Neural cell (in vitro differentiated cells): Measurements from ENCODE around the gene LRRC30. TPM values are rescaled to one million over a fixed set of nuclear protein-coding genes. Genes with fewer than 3 reads are reported as not detected.

ENCODE experiments used
- H2AFZ ChIP-seq: fragments of 200-600, 300-800 bp; sonication (generic), shearing (Covaris generic); 2 replicates; pipeline ENCODE4 v1.6.0; 2014; ENCODE audit warnings: low read depth, mild to moderate bottlenecking, antibody characterized with exemption, low read length, moderate library complexity
- H3F3A ChIP-seq: fragments of 200-600 bp; shearing (Covaris generic); 2 replicates; pipeline ENCODE4 v1.6.1; 2016; ENCODE audit warnings: mild to moderate bottlenecking, moderate library complexity, mixed read lengths, antibody characterized with exemption, low read length; ENCODE audit not compliant: insufficient read depth, poor library complexity, severe bottlenecking
- H3K27ac ChIP-seq: fragments of 200-600, 300-800 bp; sonication (generic), shearing (Covaris generic); 2 replicates; pipeline ENCODE4 v1.5.1; 2014; ENCODE audit warnings: mild to moderate bottlenecking, low read length, moderate library complexity
- H3K27me3 ChIP-seq: fragments of 300-800, 200-600 bp; sonication (generic), shearing (Covaris generic); 2 replicates; pipeline ENCODE4 v1.6.0; 2014; ENCODE audit warnings: mild to moderate bottlenecking, low read depth, low read length, moderate library complexity; ENCODE audit not compliant: insufficient read depth
- H3K36me3 ChIP-seq: fragments of 300-800, 200-600 bp; sonication (generic), shearing (Covaris generic); 2 replicates; pipeline ENCODE4 v1.5.1; 2014; ENCODE audit warnings: mild to moderate bottlenecking, antibody characterized with exemption, low read length, moderate library complexity; ENCODE audit not compliant: insufficient read depth
- H3K4me2 ChIP-seq: fragments of 300-800, 200-600 bp; sonication (generic), shearing (Covaris generic); 2 replicates; pipeline ENCODE4 v1.6.0; 2014; ENCODE audit warnings: mild to moderate bottlenecking, low read length
- H3K4me3 ChIP-seq: fragments of 300-800, 200-600 bp; sonication (generic), shearing (Covaris generic); 2 replicates; pipeline ENCODE4 v1.5.1; 2014; ENCODE audit warnings: mild to moderate bottlenecking, low read length, moderate library complexity
- H3K79me2 ChIP-seq: fragments of 200-600 bp; shearing (Covaris generic); replicated peaks from 2 replicates; pipeline ENCODE4 v1.6.0; 2014; ENCODE audit warnings: mild to moderate bottlenecking, low read length, moderate library complexity; ENCODE audit not compliant: insufficient read depth
- H3K9ac ChIP-seq: fragments of 300-800, 200-600 bp; sonication (generic), shearing (Covaris generic); 2 replicates; pipeline ENCODE4 v1.6.1; 2016; ENCODE audit warnings: mild to moderate bottlenecking, low read length, mixed read lengths
- H3K9me2 ChIP-seq: fragments of 200-600 bp; shearing (Covaris generic); 2 replicates; pipeline ENCODE4 v1.6.1; 2016; ENCODE audit warnings: mild to moderate bottlenecking, low read length, mixed read lengths; ENCODE audit not compliant: insufficient read depth
- H3K9me3 ChIP-seq: fragments of 200-600, 300-800 bp; sonication (generic), shearing (Covaris generic); 2 replicates; pipeline ENCODE4 v1.6.1; 2016; ENCODE audit warnings: mild to moderate bottlenecking, mixed run types, low read length, moderate library complexity, mixed read lengths
- H4K20me1 ChIP-seq: fragments of 200-600 bp; shearing (Covaris generic); 2 replicates; pipeline ENCODE4 v1.6.1; 2016; ENCODE audit warnings: mild to moderate bottlenecking, mixed run types; ENCODE audit not compliant: insufficient read depth
- CTCF ChIP-seq: fragments of 450-650 bp; IDR thresholded peaks from 2 replicates; pipeline ENCODE4 v1.5.1; 2014; ENCODE audit warnings: antibody characterized with exemption, mild to moderate bottlenecking, moderate library complexity; ENCODE audit not compliant: poor library complexity, severe bottlenecking
- EP300 ChIP-seq: fragments of 450-650 bp; conservative IDR thresholded peaks from 2 replicates; pipeline ENCODE4 v1.6.1; 2014; ENCODE audit warnings: antibody characterized with exemption, mild to moderate bottlenecking, moderate library complexity; ENCODE audit not compliant: poor library complexity, severe bottlenecking
- EZH2 ChIP-seq: fragments of 200-600, 300-800 bp; shearing (Covaris generic), sonication (generic); IDR thresholded peaks from 2 replicates; pipeline ENCODE4 v1.6.1; 2014; ENCODE audit warnings: antibody characterized with exemption, low read length, borderline replicate concordance, mild to moderate bottlenecking; ENCODE audit not compliant: insufficient read depth, poor library complexity, severe bottlenecking
- MXI1 ChIP-seq: fragments of 450-650 bp; conservative IDR thresholded peaks from 2 replicates; pipeline ENCODE4 v1.6.1; 2014; ENCODE audit warnings: antibody characterized with exemption, mild to moderate bottlenecking; ENCODE audit not compliant: poor library complexity, severe bottlenecking
- POLR2AphosphoS5 ChIP-seq: IDR thresholded peaks from 2 replicates; pipeline ENCODE4 v1.6.1; 2012
- RAD21 ChIP-seq: fragments of 450-650 bp; conservative IDR thresholded peaks from 2 replicates; pipeline ENCODE4 v1.6.1; 2014; ENCODE audit warnings: antibody characterized with exemption, mild to moderate bottlenecking, moderate library complexity
- REST ChIP-seq: IDR thresholded peaks from 2 replicates; pipeline ENCODE4 v1.6.1; 2012; ENCODE audit warnings: borderline replicate concordance
- SMC3 ChIP-seq: fragments of 450-650 bp; conservative IDR thresholded peaks from 2 replicates; pipeline ENCODE4 v1.6.1; 2014; ENCODE audit warnings: antibody characterized with exemption, mild to moderate bottlenecking, moderate library complexity; ENCODE audit not compliant: poor library complexity
- TAF1 ChIP-seq: IDR thresholded peaks from 2 replicates; pipeline ENCODE4 v1.6.1; 2012; ENCODE audit warnings: low read depth
- polyA plus RNA-seq: library from polyadenylated mRNA; depleted of rRNA; stranded (reverse); fragments of >200 nt; gene quantifications from 2 replicates; pipeline ENCODE4 v1.2.3, GENCODE V29; 2014

LRRC30 gene
- polyA plus RNA-seq, 1 donor from 2014 or later, result not detected

GRCh38 chr18:7255054-7255453, 24.2 kb downstream of the LRRC30 start:
- no peak overlapping the region for H3K4me2 ChIP-seq
- H2AFZ ChIP-seq, result no peak overlapping the region
- no peaks in the 10 kb centered on the region for H3F3A ChIP-seq
- no peak overlapping the region for H3K9ac ChIP-seq
- H3K9me3 ChIP-seq, result no peaks in the 10 kb centered on the region
- H3K79me2 ChIP-seq, result no peaks in the 10 kb centered on the region
- no peaks in the 10 kb centered on the region for H4K20me1 ChIP-seq
- no peak overlapping the region for H3K27ac ChIP-seq
- H3K9me2 ChIP-seq, result no peaks in the 10 kb centered on the region
- H3K27me3 ChIP-seq, result no peaks in the 10 kb centered on the region
- no peak for TF ChIP-seq TAF1
- no peak for TF ChIP-seq EZH2
- H3K4me3 ChIP-seq, result no peak overlapping the region
- H3K36me3 ChIP-seq, result no peaks in the 10 kb centered on the region

- no peaks in the 10 kb centered on the region for H3K79me2 ChIP-seq
- no peak overlapping the region for H2AFZ ChIP-seq
- H3K9ac ChIP-seq, result no peak overlapping the region
- H3K4me3 ChIP-seq, result no peak overlapping the region
- H3K27ac ChIP-seq, result no peak overlapping the region
- H4K20me1 ChIP-seq, result no peaks in the 10 kb centered on the region
- no peaks in the 10 kb centered on the region for H3K9me3 ChIP-seq
- H3K27me3 ChIP-seq, result no peaks in the 10 kb centered on the region
- no peaks in the 10 kb centered on the region for H3K36me3 ChIP-seq
- no peaks in the 10 kb centered on the region for H3F3A ChIP-seq
- TF ChIP-seq EZH2 (no peak), RAD21 (no peak), REST (no peak), TAF1 (no peak), MXI1 (no peak), CTCF (no peak), SMC3 (no peak)
- H3K9me2 ChIP-seq, result no peaks in the 10 kb centered on the region
- H3K4me2 ChIP-seq, result no peak overlapping the region
These were observed 24.8 kb downstream of the LRRC30 start for GRCh38 chr18:7255643-7256042.

- Histone ChIP-seq H3K79me2 (no peaks in the 10 kb centered on the region), H3K9me2 (no peaks in the 10 kb centered on the region), H3K9me3 (no peaks in the 10 kb centered on the region), H3K4me2 (no peak overlapping the region), H2AFZ (no peak overlapping the region), H3K27ac (no peak overlapping the region), H3K9ac (no peak overlapping the region), H3K27me3 (no peaks in the 10 kb centered on the region), H3K36me3 (no peaks in the 10 kb centered on the region), H4K20me1 (no peaks in the 10 kb centered on the region), H3F3A (no peaks in the 10 kb centered on the region), H3K4me3 (no peak overlapping the region)
- TF ChIP-seq EZH2 (no peak), CTCF (no peak), POLR2AphosphoS5 (no peak), MXI1 (no peak), SMC3 (no peak), EP300 (no peak), REST (no peak), RAD21 (no peak)
These were observed 25.9 kb downstream of the LRRC30 start for GRCh38 chr18:7256618-7257425.
